ENCODE results near the gene CHAF1B.

CHAF1B gene

GRCh38 chr21:36456729-36457414 lies 71.7 kb downstream of the CHAF1B start:
- Histone ChIP-seq H3K36me3 (ENCODE audit: control insufficient read depth, insufficient read depth, low read length) (no peaks in the 10 kb centered on the region), H3K9ac (ENCODE audit: low read depth, low read length) (no peak overlapping the region), H3K4me1 (ENCODE audit: control insufficient read depth, insufficient read depth, low read length) (peaks cover 7% of the 10 kb centered on the region), H3K27me3 (ENCODE audit: control insufficient read depth, insufficient read depth, low read length) (no peaks in the 10 kb centered on the region), H3K9me3 (ENCODE audit: control insufficient read depth, insufficient read depth, low read length) (no peaks in the 10 kb centered on the region), H3K4me3 (ENCODE audit: low read depth, low read length) (no peak overlapping the region)

GRCh38 chr21:36459098-36459497 lies 73.9 kb downstream of the CHAF1B start:
- Histone ChIP-seq H3K9me3 (ENCODE audit: control insufficient read depth, insufficient read depth, low read length) (no peaks in the 10 kb centered on the region), H3K9ac (ENCODE audit: low read depth, low read length) (no peak overlapping the region), H3K36me3 (ENCODE audit: control insufficient read depth, insufficient read depth, low read length) (no peaks in the 10 kb centered on the region), H3K4me1 (ENCODE audit: control insufficient read depth, insufficient read depth, low read length) (peaks cover 3% of the 10 kb centered on the region), H3K4me3 (ENCODE audit: low read depth, low read length) (no peak overlapping the region), H3K27me3 (ENCODE audit: control insufficient read depth, insufficient read depth, low read length) (no peaks in the 10 kb centered on the region)

GRCh38 chr21:36460866-36461265 lies 75.7 kb downstream of the CHAF1B start:
- no peaks in the 10 kb centered on the region for H3K36me3 ChIP-seq (ENCODE audit: control insufficient read depth, insufficient read depth, low read length)
- no peaks in the 10 kb centered on the region for H3K27me3 ChIP-seq (ENCODE audit: control insufficient read depth, insufficient read depth, low read length)
- H3K4me1 ChIP-seq (ENCODE audit: control insufficient read depth, insufficient read depth, low read length) = no peaks in the 10 kb centered on the region
- H3K4me3 ChIP-seq (ENCODE audit: low read depth, low read length) = no peak overlapping the region
- H3K9me3 ChIP-seq (ENCODE audit: control insufficient read depth, insufficient read depth, low read length) = no peaks in the 10 kb centered on the region
- no peak overlapping the region for H3K9ac ChIP-seq (ENCODE audit: low read depth, low read length)

- H3K4me1 ChIP-seq (ENCODE audit: control insufficient read depth, insufficient read depth, low read length) = no peaks in the 10 kb centered on the region
- H3K4me3 ChIP-seq (ENCODE audit: low read depth, low read length) = no peak overlapping the region
- H3K27me3 ChIP-seq (ENCODE audit: control insufficient read depth, insufficient read depth, low read length) = no peaks in the 10 kb centered on the region
- H3K9me3 ChIP-seq (ENCODE audit: control insufficient read depth, insufficient read depth, low read length) = no peaks in the 10 kb centered on the region
- H3K9ac ChIP-seq (ENCODE audit: low read depth, low read length) = no peak overlapping the region
- no peaks in the 10 kb centered on the region for H3K36me3 ChIP-seq (ENCODE audit: control insufficient read depth, insufficient read depth, low read length)
Observed at GRCh38 chr21:36461277-36461917, 76.2 kb downstream of the CHAF1B start.

- Histone ChIP-seq H3K9ac (ENCODE audit: low read depth, low read length) (no peak overlapping the region), H3K4me3 (ENCODE audit: low read depth, low read length) (no peak overlapping the region), H3K4me1 (ENCODE audit: control insufficient read depth, insufficient read depth, low read length) (no peaks in the 10 kb centered on the region), H3K27me3 (ENCODE audit: control insufficient read depth, insufficient read depth, low read length) (no peaks in the 10 kb centered on the region), H3K9me3 (ENCODE audit: control insufficient read depth, insufficient read depth, low read length) (no peaks in the 10 kb centered on the region), H3K36me3 (ENCODE audit: control insufficient read depth, insufficient read depth, low read length) (no peaks in the 10 kb centered on the region)
Observed at GRCh38 chr21:36461918-36462486, 76.8 kb downstream of the CHAF1B start.

GRCh38 chr21:36463204-36463603 lies 78.0 kb downstream of the CHAF1B start:
- no peaks in the 10 kb centered on the region for H3K4me1 ChIP-seq (ENCODE audit: control insufficient read depth, insufficient read depth, low read length)
- H3K36me3 ChIP-seq (ENCODE audit: control insufficient read depth, insufficient read depth, low read length) = no peaks in the 10 kb centered on the region
- H3K4me3 ChIP-seq (ENCODE audit: low read depth, low read length) = no peak overlapping the region
- no peak overlapping the region for H3K9ac ChIP-seq (ENCODE audit: low read depth, low read length)
- no peaks in the 10 kb centered on the region for H3K9me3 ChIP-seq (ENCODE audit: control insufficient read depth, insufficient read depth, low read length)
- H3K27me3 ChIP-seq (ENCODE audit: control insufficient read depth, insufficient read depth, low read length) = no peaks in the 10 kb centered on the region

GRCh38 chr21:36463991-36464390 lies 78.8 kb downstream of the CHAF1B start:
- no peak overlapping the region for H3K4me3 ChIP-seq (ENCODE audit: low read depth, low read length)
- no peaks in the 10 kb centered on the region for H3K4me1 ChIP-seq (ENCODE audit: control insufficient read depth, insufficient read depth, low read length)

GRCh38 chr21:36464590-36464989 lies 79.4 kb downstream of the CHAF1B start:
- Histone ChIP-seq H3K9me3 (ENCODE audit: control insufficient read depth, insufficient read depth, low read length) (no peaks in the 10 kb centered on the region), H3K4me3 (ENCODE audit: low read depth, low read length) (no peak overlapping the region), H3K4me1 (ENCODE audit: control insufficient read depth, insufficient read depth, low read length) (no peaks in the 10 kb centered on the region), H3K36me3 (ENCODE audit: control insufficient read depth, insufficient read depth, low read length) (no peaks in the 10 kb centered on the region), H3K27me3 (ENCODE audit: control insufficient read depth, insufficient read depth, low read length) (no peaks in the 10 kb centered on the region), H3K9ac (ENCODE audit: low read depth, low read length) (no peak overlapping the region)

More at GRCh38 chr21:36463991-36464390, 78.8 kb downstream of the CHAF1B start:
- no peaks in the 10 kb centered on the region for H3K36me3 ChIP-seq (ENCODE audit: control insufficient read depth, insufficient read depth, low read length)
- no peak overlapping the region for H3K9ac ChIP-seq (ENCODE audit: low read depth, low read length)
- no peaks in the 10 kb centered on the region for H3K27me3 ChIP-seq (ENCODE audit: control insufficient read depth, insufficient read depth, low read length)
- H3K9me3 ChIP-seq (ENCODE audit: control insufficient read depth, insufficient read depth, low read length) = no peaks in the 10 kb centered on the region

- no peak overlapping the region for H3K9ac ChIP-seq (ENCODE audit: low read depth, low read length)
- no peaks in the 10 kb centered on the region for H3K4me1 ChIP-seq (ENCODE audit: control insufficient read depth, insufficient read depth, low read length)
- H3K27me3 ChIP-seq (ENCODE audit: control insufficient read depth, insufficient read depth, low read length) = no peaks in the 10 kb centered on the region
- H3K9me3 ChIP-seq (ENCODE audit: control insufficient read depth, insufficient read depth, low read length) = no peaks in the 10 kb centered on the region
- H3K4me3 ChIP-seq (ENCODE audit: low read depth, low read length) = no peak overlapping the region
- no peaks in the 10 kb centered on the region for H3K36me3 ChIP-seq (ENCODE audit: control insufficient read depth, insufficient read depth, low read length)
Observed at GRCh38 chr21:36465478-36465877, 80.3 kb downstream of the CHAF1B start.

GRCh38 chr21:36466061-36466511 lies 80.9 kb downstream of the CHAF1B start:
- Histone ChIP-seq H3K4me1 (ENCODE audit: control insufficient read depth, insufficient read depth, low read length) (no peaks in the 10 kb centered on the region), H3K9ac (ENCODE audit: low read depth, low read length) (no peak overlapping the region), H3K36me3 (ENCODE audit: control insufficient read depth, insufficient read depth, low read length) (no peaks in the 10 kb centered on the region), H3K4me3 (ENCODE audit: low read depth, low read length) (no peak overlapping the region), H3K27me3 (ENCODE audit: control insufficient read depth, insufficient read depth, low read length) (no peaks in the 10 kb centered on the region), H3K9me3 (ENCODE audit: control insufficient read depth, insufficient read depth, low read length) (no peaks in the 10 kb centered on the region)

Measured in iPS-15b (cell line).